Endothelial cell of hepatic sinusoid (primary cell): ENCODE data around the gene PRODH2.
"Not testable (repeated sequence)": the region's sequence is repeated elsewhere in the genome, so short reads cannot be mapped to it uniquely, and the experiment has no call there.

Experiments
- in situ Hi-C: cut with HindIII; loops from 2 replicates; pipeline ENCODE4 v1.10.0; 2017; ENCODE audit warnings: low sequenced_read_pairs

The PRODH2 gene

GRCh38 chr19:35805526-35806102 is 7.0 kb downstream of the PRODH2 start:
- in situ Hi-C loops = no loop called here

DNA sequence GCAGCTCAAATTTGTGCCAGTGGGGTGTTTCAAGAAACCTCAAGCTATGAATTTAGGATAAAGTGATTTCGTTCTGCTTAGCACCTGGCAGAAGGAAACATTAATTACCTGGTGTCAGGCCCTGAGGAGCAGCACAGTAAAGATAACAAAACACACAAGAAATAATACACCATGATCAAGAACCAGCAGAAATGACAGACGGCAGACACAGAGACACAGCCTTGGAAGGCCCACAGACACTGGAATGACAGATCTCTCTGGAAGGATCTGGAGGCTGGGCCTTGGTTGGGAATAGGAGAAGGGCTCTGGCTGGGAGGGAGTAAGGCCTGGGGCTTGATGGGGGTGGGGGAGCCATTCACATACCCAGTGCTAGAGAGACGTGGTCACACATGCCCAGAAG is 10.8 kb downstream of the PRODH2 start:
- in situ Hi-C loops = no loop called here

- in situ Hi-C loops = no loop called here
Measured at GRCh38 chr19:35797663-35798062, 15.0 kb downstream of the PRODH2 start.

DNA sequence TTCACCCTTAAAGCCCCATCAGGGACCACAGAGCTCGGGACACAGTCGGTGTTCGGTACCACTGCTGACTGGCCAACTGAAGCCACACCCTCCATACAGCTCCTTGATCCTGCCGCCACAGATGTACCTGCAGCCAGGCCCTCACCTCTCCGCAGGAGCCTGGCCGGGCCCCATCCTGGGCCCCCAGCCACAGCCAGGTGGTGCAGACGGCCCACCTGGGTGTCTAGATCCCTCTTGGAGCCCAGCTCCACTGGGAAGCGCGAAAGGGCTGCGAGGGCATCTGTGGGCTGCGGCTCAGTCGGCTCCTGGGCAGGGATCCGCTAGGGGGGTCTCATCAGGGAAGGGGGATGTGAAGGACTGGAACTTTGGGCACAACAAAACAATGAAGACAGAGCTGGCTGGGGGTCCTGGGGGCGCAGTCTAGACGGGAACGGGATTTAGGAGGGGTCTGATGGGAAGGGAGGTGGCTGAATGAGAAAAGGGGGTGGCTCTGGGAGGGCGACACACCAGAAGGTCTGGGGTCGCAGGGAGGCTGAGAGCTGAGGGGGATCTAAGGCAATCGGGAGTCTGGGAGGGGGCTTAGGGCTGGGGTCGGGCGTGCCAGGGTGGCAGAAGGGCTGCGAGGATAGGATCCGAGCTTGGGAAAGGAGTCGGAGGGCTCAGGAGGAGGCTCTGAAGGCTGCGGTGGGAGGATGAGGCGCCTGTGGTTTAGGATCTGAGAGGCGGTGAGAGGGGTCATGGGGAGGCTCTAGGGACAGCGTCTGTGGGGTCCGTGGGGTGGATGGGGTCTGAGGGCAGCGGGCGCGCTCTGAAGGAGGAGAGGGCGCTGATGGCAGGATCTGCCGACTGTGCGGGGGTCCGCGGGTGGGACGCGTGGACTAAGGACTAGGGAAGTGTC is 15.8 kb downstream of the PRODH2 start:
- in situ Hi-C loops = no loop called here

- in situ Hi-C loops = not testable (repeated sequence)
Measured at GRCh38 chr19:35795564-35795963, 17.1 kb downstream of the PRODH2 start.

GRCh38 chr19:35793381-35794165 is 19.1 kb downstream of the PRODH2 start:
- in situ Hi-C loops = no loop called here

DNA sequence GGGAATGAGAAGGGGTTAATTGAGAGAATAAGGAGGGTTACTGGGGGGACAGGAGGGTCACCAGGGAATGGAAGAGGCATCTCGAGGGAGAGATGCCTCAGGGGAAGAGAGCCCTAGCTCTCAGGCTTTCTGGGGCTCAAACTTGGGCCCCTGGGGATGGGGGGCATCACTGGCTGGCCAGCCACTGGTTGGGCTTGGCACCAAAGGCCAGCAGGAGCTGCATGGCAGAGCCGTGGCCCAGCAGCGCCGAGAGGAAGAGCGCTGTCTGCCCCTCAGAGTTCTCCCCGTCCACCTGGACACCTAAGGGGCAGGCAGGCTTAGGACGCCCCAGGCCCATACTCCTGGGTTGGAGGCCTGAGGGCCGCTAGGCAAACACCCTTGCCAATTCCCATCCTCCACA is 19.8 kb downstream of the PRODH2 start:
- in situ Hi-C loops = no loop called here

DNA sequence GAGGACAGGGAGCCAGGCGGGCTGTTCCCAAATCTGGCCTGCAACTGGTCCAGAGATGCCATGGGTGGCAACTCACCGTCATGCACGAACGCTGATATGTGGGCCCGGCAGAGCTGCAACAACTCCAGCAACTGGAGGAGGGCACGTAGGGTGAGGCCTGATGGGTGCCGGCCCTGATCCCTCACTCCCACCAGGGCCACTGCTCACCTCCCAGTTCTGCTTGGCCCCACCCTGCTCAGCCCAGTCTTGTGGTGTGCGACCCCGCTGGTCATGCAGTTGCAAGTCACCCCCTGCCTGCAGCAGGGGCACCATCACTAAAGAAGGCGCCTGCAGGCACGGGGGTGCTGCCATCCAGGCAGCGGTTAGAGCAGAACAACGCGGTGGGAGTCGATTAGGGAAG is 20.3 kb downstream of the PRODH2 start:
- in situ Hi-C loops = no loop called here

DNA sequence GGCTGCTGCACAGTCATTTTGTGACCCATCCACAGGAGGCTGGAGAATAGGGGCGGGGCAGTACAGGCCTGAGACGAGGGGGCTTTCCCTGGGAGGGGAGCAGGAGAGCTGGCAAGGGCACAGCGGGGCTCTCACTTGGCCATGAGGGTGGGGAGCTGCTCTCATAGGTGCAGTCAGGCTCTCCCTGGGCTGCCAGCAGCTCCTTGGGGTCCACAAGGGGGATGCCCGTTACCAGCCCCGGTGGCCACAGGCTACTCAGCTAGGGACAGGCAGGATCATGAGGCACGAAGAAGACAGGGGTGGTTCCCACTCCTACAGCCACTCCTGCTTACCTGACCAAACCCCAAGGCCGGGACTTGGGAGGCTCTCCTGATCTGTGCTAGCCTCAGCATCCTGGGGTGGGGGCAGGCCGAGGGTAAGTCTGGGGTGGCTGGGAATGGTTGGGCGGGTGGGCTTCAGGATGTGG is 20.8 kb downstream of the PRODH2 start:
- in situ Hi-C loops = no loop called here

DNA sequence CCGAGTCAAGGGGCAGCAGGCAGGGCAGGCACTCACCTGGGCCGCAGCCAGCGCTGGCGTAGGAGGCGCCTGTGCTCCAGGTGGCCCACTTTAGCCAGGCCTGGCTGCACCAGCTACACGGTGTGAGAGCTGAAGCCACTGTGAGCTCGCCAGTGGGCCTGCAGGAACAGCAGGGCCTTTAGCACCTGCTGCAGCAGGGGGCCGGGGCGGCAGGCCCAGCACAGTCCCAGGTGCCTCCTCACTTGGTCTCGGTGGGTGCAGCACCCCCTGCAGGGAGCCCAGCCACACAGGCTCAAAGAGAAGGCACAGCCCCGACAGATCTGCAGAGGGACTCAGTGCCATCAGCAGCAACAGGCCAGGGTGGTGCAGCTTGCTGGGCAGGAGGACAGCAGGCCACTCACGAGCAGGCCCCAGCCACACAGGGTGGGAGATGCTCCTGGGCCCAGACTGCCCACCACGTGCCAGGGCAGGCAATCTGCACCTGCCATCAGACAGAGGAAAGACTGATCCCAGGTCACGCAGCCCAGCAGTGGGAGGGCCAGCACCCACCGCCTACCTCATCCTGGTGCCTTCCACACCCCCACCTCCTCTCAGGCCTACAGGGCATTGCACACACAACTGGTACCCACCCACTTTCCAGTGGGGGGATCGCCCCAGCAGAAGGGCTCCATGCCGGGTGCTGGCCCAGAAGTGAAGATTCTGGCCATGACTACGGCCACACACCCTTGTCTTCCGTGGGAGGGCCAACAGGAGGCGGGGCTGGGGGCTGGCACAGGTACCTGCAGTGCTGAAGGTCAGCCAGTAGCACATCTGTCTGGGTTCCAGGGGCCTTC is 21.4 kb downstream of the PRODH2 start:
- in situ Hi-C loops = no loop called here

DNA sequence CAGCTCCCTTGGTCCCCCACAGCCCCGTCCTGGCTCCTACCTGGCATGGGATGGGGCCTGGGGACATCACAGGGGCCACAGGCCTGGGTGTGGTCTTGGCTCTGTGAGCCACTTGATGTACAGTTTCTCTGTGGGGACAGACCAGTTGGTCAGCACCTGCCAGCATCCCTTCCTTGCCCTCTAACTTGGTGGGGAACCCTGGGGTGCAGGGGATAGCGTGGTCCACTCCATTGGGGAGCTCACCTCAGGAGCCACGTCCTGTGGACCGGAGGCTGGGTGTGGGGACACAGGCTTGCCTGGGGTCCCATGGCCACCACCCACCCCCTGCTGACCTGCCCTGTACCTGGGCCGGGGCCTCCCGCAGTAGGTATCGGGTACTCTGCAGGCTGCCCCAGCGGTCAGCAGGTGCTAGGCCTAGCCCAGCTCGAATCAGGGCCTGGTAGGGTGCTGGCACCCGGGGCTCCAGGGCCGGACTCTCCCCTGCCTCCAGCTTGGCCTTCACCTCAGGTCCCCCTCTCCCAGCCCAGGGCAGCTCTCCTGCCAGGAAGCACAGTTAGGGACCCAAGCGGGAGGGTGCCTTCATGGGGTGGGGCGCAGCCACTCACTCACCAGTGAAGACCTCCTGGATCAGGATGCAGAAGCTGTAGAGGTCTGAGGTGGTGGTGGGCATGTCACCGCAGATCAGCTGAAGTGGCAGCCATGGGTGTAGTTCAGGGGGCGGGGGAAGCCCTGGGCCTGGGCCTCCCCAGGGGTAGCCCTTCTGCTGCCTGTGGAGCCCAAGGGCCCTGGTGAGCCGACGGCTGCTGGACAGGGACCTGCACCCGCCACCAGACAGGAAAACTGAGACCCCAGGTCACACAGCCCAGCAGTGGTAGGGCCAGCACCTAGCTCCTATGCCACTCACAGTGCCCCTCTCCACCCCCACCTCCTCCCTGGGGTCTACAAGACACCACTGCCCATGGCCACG is 22.4 kb downstream of the PRODH2 start:
- in situ Hi-C loops = no loop called here

DNA sequence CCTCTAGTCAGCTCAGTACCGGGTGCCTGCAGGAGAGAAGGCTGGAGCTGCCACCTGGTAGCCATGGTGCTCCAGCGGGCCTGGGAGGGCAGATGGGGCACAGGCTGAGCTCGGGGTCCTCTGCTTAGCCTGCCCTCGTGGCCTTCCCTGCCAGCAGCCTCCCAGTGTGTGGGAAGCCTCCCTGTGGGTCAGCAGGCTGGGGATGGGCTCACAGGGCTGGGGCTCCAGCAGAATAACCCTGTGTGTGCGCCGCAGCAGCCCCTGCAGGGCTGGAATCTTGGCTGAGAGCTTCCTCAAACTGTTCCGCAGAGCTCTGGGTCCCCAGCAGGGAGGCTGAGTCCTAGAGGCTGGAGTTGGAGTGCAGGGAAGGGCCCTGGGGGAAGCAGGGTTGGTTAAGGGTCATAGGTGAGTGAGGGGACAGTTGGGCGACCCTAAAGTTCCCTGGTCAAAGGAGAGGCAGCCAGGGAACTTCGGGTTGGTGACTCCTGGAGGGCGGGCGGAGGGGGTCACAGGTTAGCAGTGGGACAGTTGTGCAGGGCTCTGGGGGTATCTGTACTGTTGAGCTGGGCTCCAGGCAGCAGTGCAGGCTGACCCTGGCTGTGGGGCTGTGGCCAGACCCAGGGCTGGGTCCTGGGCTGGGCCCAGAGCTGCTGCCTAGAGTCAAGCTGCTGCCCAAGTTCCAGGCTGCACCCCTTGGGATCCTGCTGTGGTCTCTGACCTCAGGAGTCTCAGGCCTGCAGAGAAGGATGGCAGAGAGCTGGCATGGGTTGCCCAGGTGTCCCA is 23.3 kb downstream of the PRODH2 start:
- in situ Hi-C loops = no loop called here

- in situ Hi-C loops = no loop called here
Measured at GRCh38 chr19:35788205-35788960, 24.3 kb downstream of the PRODH2 start.

DNA sequence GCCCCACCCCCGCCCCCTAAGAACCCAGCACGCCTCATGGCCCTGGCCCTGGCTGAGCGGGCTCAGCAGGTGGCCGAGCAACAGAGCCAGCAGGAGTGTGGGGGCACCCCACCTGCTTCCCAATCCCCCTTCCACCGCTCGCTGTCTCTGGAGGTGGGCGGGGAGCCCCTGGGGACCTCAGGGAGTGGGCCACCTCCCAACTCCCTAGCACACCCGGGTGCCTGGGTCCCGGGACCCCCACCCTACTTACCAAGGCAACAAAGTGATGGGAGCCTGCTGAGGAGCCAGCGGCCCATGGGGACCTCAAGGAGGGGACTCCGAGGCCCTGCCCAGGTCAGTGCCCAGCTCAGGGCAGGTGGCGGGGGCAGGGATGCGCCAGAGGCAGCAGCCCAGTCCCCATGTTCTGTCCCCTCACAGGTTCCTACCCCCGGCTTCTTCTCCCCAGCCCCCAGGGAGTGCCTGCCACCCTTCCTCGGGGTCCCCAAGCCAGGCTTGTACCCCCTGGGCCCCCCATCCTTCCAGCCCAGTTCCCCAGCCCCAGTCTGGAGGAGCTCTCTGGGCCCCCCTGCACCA is 25.3 kb downstream of the PRODH2 start:
- in situ Hi-C loops = no loop called here

DNA sequence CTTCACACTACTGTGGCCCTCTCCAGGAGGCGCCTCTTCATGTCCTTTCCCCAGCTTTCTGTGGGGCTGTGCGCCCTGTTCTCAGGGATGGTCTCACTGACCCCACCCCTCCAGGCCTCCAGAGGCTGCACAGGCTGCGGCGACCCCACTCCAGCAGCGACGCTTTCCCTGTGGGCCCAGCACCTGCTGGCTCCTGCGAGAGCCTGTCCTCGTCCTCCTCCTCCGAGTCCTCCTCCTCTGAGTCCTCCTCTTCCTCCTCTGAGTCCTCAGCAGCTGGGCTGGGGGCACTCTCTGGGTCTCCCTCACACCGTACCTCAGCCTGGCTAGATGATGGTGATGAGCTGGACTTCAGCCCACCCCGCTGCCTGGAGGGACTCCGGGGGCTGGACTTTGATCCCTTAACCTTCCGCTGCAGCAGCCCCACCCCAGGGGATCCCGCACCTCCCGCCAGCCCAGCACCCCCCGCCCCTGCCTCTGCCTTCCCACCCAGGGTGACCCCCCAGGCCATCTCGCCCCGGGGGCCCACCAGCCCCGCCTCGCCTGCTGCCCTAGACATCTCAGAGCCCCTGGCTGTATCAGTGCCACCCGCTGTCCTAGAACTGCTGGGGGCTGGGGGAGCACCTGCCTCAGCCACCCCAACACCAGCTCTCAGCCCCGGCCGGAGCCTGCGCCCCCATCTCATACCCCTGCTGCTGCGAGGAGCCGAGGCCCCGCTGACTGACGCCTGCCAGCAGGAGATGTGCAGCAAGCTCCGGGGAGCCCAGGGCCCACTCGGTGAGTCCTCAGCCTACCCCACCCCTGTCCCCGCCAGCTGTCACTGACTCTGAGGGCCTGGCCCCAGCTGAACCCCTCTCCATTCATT is 26.1 kb downstream of the PRODH2 start:
- in situ Hi-C loops = no loop called here

DNA sequence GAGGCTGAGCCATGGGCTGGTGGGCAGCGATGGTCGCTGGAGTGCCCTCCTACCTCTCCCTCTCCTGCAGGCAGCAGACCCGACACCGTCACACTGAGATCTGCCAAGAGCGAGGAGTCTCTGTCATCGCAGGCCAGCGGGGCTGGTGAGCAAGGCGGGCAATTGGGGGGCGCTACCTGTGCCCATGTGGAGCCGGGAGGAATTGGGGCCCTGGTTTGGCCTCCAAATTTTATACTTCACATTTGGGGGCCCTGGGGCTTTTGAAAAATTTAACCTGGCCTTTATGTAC is 27.4 kb downstream of the PRODH2 start:
- in situ Hi-C loops = no loop called here
